ENCODE measurements around the gene IP6K3.

Gene IP6K3

GRCh38 chr6:33786736-33787135 lies 40.0 kb upstream of the IP6K3 start:
- no peak for TF ChIP-seq CTCF (IDR thresholded peaks at IDR 0.05; ENCODE audit: low read depth, low read length, poor library complexity, severe bottlenecking)
- no peak for TF ChIP-seq EZH2phosphoT487 (IDR thresholded peaks at IDR 0.05; ENCODE audit: borderline replicate concordance, low read length)
- Histone ChIP-seq H3F3A (ENCODE audit: control insufficient read depth, insufficient read depth) (no peaks in the 10 kb centered on the region), H3K9me2 (replicated peaks; ENCODE audit: control insufficient read depth, low read length) (no peaks in the 10 kb centered on the region), H3K27ac (ENCODE audit: low read depth, low read length) (no peak overlapping the region), H3K4me3 (ENCODE audit: low read length) (peak overlapping the region; percentile 82; the same call in 1 of the 2 replicates), H3K9me3 (ENCODE audit: control insufficient read depth, insufficient read depth, low read length) (no peaks in the 10 kb centered on the region), H3K4me1 (ENCODE audit: control insufficient read depth, low read length) (peaks cover 28% of the 10 kb centered on the region), H3K4me2 (ENCODE audit: low read length) (peak overlapping the region; percentile 76), H3K27me3 (ENCODE audit: control insufficient read depth, low read length) (no peaks in the 10 kb centered on the region), H3K79me2 (ENCODE audit: control insufficient read depth, low read length) (peaks cover 48% of the 10 kb centered on the region), H4K20me1 (ENCODE audit: control insufficient read depth, insufficient read depth, low read depth, low read length) (peaks cover 15% of the 10 kb centered on the region), H3K36me3 (ENCODE audit: control insufficient read depth, low read length) (peaks cover 59% of the 10 kb centered on the region)

GRCh38 chr6:33785778-33786177 lies 39.1 kb upstream of the IP6K3 start:
- H3K27me3 ChIP-seq (ENCODE audit: control insufficient read depth, low read length), result no peaks in the 10 kb centered on the region
- H3F3A ChIP-seq (ENCODE audit: control insufficient read depth, insufficient read depth), result no peaks in the 10 kb centered on the region
- H3K79me2 ChIP-seq (ENCODE audit: control insufficient read depth, low read length), result peaks cover 48% of the 10 kb centered on the region
- peaks cover 28% of the 10 kb centered on the region for H3K4me1 ChIP-seq (ENCODE audit: control insufficient read depth, low read length)
- TF ChIP-seq EZH2phosphoT487 (IDR thresholded peaks at IDR 0.05; ENCODE audit: borderline replicate concordance, low read length), result no peak
- no peak for TF ChIP-seq CTCF (IDR thresholded peaks at IDR 0.05; ENCODE audit: low read depth, low read length, poor library complexity, severe bottlenecking)
- H3K36me3 ChIP-seq (ENCODE audit: control insufficient read depth, low read length), result peaks cover 68% of the 10 kb centered on the region
- peaks cover 15% of the 10 kb centered on the region for H4K20me1 ChIP-seq (ENCODE audit: control insufficient read depth, insufficient read depth, low read depth, low read length)
- no peak overlapping the region for H3K4me3 ChIP-seq (ENCODE audit: low read length)
- H3K27ac ChIP-seq (ENCODE audit: low read depth, low read length), result no peak overlapping the region
- H3K9me3 ChIP-seq (ENCODE audit: control insufficient read depth, insufficient read depth, low read length), result no peaks in the 10 kb centered on the region
- no peaks in the 10 kb centered on the region for H3K9me2 ChIP-seq (replicated peaks; ENCODE audit: control insufficient read depth, low read length)
- H3K4me2 ChIP-seq (ENCODE audit: low read length), result peak overlapping the region; percentile 76

- no peak overlapping the region for H3K4me3 ChIP-seq (ENCODE audit: low read length)
- no peak overlapping the region for H3K27ac ChIP-seq (ENCODE audit: low read depth, low read length)
- H3K4me2 ChIP-seq (ENCODE audit: low read length), result no peak overlapping the region
- H3K9me3 ChIP-seq (ENCODE audit: control insufficient read depth, insufficient read depth, low read length), result no peaks in the 10 kb centered on the region
- H3K79me2 ChIP-seq (ENCODE audit: control insufficient read depth, low read length), result peaks cover 48% of the 10 kb centered on the region
- TF ChIP-seq CTCF (IDR thresholded peaks at IDR 0.05; ENCODE audit: low read depth, low read length, poor library complexity, severe bottlenecking) (no peak), EZH2phosphoT487 (IDR thresholded peaks at IDR 0.05; ENCODE audit: borderline replicate concordance, low read length) (no peak)
- H3F3A ChIP-seq (ENCODE audit: control insufficient read depth, insufficient read depth), result no peaks in the 10 kb centered on the region
- peaks cover 28% of the 10 kb centered on the region for H3K4me1 ChIP-seq (ENCODE audit: control insufficient read depth, low read length)
- H4K20me1 ChIP-seq (ENCODE audit: control insufficient read depth, insufficient read depth, low read depth, low read length), result peaks cover 15% of the 10 kb centered on the region
- no peaks in the 10 kb centered on the region for H3K27me3 ChIP-seq (ENCODE audit: control insufficient read depth, low read length)
- H3K36me3 ChIP-seq (ENCODE audit: control insufficient read depth, low read length), result peaks cover 78% of the 10 kb centered on the region
- no peaks in the 10 kb centered on the region for H3K9me2 ChIP-seq (replicated peaks; ENCODE audit: control insufficient read depth, low read length)
Observed at GRCh38 chr6:33784787-33785186, 38.1 kb upstream of the IP6K3 start.

Measured in DOHH2 (cell line).